H1 (cell line): Measurements from ENCODE around the gene CFAP97D2. TPM values are rescaled to one million over a fixed set of nuclear protein-coding genes. Genes with fewer than 3 reads are reported as not detected.

Experiments used
- CTCF ChIA-PET: fragments of 300-600 bp; sonication (Branson Sonifier 250); formaldehyde crosslinking; loops from one replicate; lab custom pipeline; 2021; ENCODE audit not compliant: partially characterized antibody; lab: Charles Lee
- POLR2A ChIA-PET: fragments of 300-600 bp; sonication (Branson Sonifier 250); formaldehyde crosslinking; loops from one replicate; lab custom pipeline; 2021; ENCODE audit warnings: inconsistent platforms; ENCODE audit not compliant: partially characterized antibody; lab: Charles Lee
- DNase-seq, 2 experiments: peaks; one replicate each; pipeline versions ENCODE4 v3.0.0 to v3.0.0-alpha.2; 2010 to 2022; ENCODE audit warnings: low spot score in 2 of 2, low read depth in 1 of 2, mixed read lengths in 1 of 2
- FAIRE-seq: peaks from 2 replicates; lab custom pipeline; 2011; peaks lifted over from hg19 to GRCh38; lab: Jason Lieb, UNC
- H2AFZ ChIP-seq: 2 replicates; pipeline ENCODE4 v1.8.1; 2012; ENCODE audit warnings: low read length, inconsistent platforms
- H2AK5ac ChIP-seq: 2 replicates; pipeline ENCODE4 v1.6.1; 2013; ENCODE audit warnings: low read depth, low read length
- H2BK120ac ChIP-seq: replicated peaks from 2 replicates; pipeline ENCODE3; 2013; ENCODE audit warnings: low read depth, low read length, inconsistent platforms
- H2BK12ac ChIP-seq: 2 replicates; pipeline ENCODE4 v1.6.1; 2013; ENCODE audit warnings: low read depth, low read length
- H2BK15ac ChIP-seq: 2 replicates; pipeline ENCODE4 v1.6.1; 2013; ENCODE audit warnings: low read length
- H2BK20ac ChIP-seq: 2 replicates; pipeline ENCODE4 v1.6.1; 2013; ENCODE audit warnings: low read length
- H2BK5ac ChIP-seq: 2 replicates; pipeline ENCODE4 v1.6.1; 2013; ENCODE audit warnings: low read depth, low read length
- H3K14ac ChIP-seq: 2 replicates; pipeline ENCODE4 v1.6.1; 2013; ENCODE audit warnings: inconsistent platforms; ENCODE audit not compliant: insufficient read length
- H3K18ac ChIP-seq: 2 replicates; pipeline ENCODE4 v1.6.1; 2013; ENCODE audit warnings: low read length; ENCODE audit errors: extremely low read depth
- H3K23ac ChIP-seq: 2 replicates; pipeline ENCODE4 v1.6.1; 2013; ENCODE audit warnings: inconsistent platforms; ENCODE audit not compliant: insufficient read length
- H3K23me2 ChIP-seq: 2 replicates; pipeline ENCODE4 v1.6.1; 2013; ENCODE audit warnings: low read depth, low read length
- H3K27ac ChIP-seq: 2 replicates; pipeline ENCODE4 v1.6.1; 2011; ENCODE audit warnings: low read depth, low read length, inconsistent platforms
- H3K27me3 ChIP-seq, 4 experiments: replicated peaks in 1 of 4; 1 replicate in 1 of 4; 2 replicates in 3 of 4; pipeline versions ENCODE4 v1.6.1 to v1.8.1; 2011 to 2013; ENCODE audit warnings: low read length in 3 of 4, mild to moderate bottlenecking in 3 of 4, inconsistent platforms in 2 of 4, mixed read lengths in 2 of 4, moderate library complexity in 1 of 4; ENCODE audit not compliant: control insufficient read depth in 3 of 4, insufficient read depth in 3 of 4; ENCODE audit errors: extremely low read depth in 1 of 4
- H3K36me3 ChIP-seq, 4 experiments: 2 replicates each; pipeline versions ENCODE4 v1.6.1 to v1.8.1; 2011 to 2013; ENCODE audit warnings: mild to moderate bottlenecking in 4 of 4, low read length in 3 of 4, moderate library complexity in 2 of 4, control low read depth in 1 of 4, inconsistent platforms in 1 of 4; ENCODE audit not compliant: insufficient read depth in 4 of 4, control insufficient read depth in 2 of 4
- H3K4ac ChIP-seq: replicated peaks from 2 replicates; pipeline ENCODE3; 2013; ENCODE audit warnings: low read length, low read depth, mixed read lengths, inconsistent platforms; ENCODE audit not compliant: insufficient read length
- H3K4me1 ChIP-seq, 4 experiments: replicated peaks in 1 of 4; 1 replicate in 1 of 4; 2 replicates in 3 of 4; pipeline versions ENCODE4 v1.6.1 to v1.8.1; 2011 to 2013; ENCODE audit warnings: low read length in 3 of 4, inconsistent platforms in 2 of 4, mixed read lengths in 1 of 4; ENCODE audit not compliant: insufficient read depth in 4 of 4, control insufficient read depth in 3 of 4
- H3K4me2 ChIP-seq, 2 experiments: 2 replicates each; pipeline versions ENCODE4 v1.6.1 to v1.8.1; 2011 to 2013; ENCODE audit warnings: low read depth in 2 of 2, low read length in 2 of 2, control low read depth in 1 of 2, inconsistent platforms in 1 of 2, mild to moderate bottlenecking in 1 of 2; ENCODE audit not compliant: insufficient read depth in 1 of 2
- H3K4me3 ChIP-seq, 4 experiments: fragments of 200-600, 300-600 bp in 1 of 4; sonication (generic), shearing (Covaris generic), sonication (Bioruptor Twin) in 1 of 4; 2 replicates each; pipeline versions ENCODE4 v1.5.1 to v1.8.1; 2011 to 2016; ENCODE audit warnings: low read length in 4 of 4, low read depth in 3 of 4, control low read depth in 2 of 4, inconsistent platforms in 2 of 4, mild to moderate bottlenecking in 2 of 4, mixed read lengths in 1 of 4, moderate library complexity in 1 of 4; ENCODE audit not compliant: insufficient read depth in 2 of 4; ENCODE audit errors: extremely low read depth in 1 of 4
- H3K56ac ChIP-seq: replicated peaks from 2 replicates; pipeline ENCODE3; 2013; ENCODE audit warnings: low read depth, mild to moderate bottlenecking, mixed read lengths, low read length, inconsistent platforms; ENCODE audit not compliant: insufficient read length
- H3K79me1 ChIP-seq: 2 replicates; pipeline ENCODE4 v1.6.1; 2013; ENCODE audit warnings: low read depth, low read length, control low read depth
- H3K79me2 ChIP-seq, 2 experiments: 2 replicates each; pipeline versions ENCODE4 v1.6.1 to v1.8.1; 2012 to 2013; ENCODE audit warnings: low read length in 2 of 2, mild to moderate bottlenecking in 2 of 2, inconsistent platforms in 1 of 2; ENCODE audit not compliant: insufficient read depth in 2 of 2, control insufficient read depth in 1 of 2
- H3K9ac ChIP-seq, 4 experiments: replicated peaks in 1 of 4; 1 replicate in 1 of 4; 2 replicates in 3 of 4; pipeline versions ENCODE4 v1.6.1 to v1.8.1; 2011 to 2013; ENCODE audit warnings: low read depth in 3 of 4, low read length in 3 of 4, control low read depth in 2 of 4, mild to moderate bottlenecking in 2 of 4, moderate library complexity in 2 of 4, inconsistent platforms in 1 of 4; ENCODE audit errors: extremely low read depth in 1 of 4
- H3K9me3 ChIP-seq, 2 experiments: 2 replicates each; pipeline versions ENCODE4 v1.6.1 to v1.8.1; 2012 to 2013; ENCODE audit warnings: mild to moderate bottlenecking in 2 of 2, moderate library complexity in 2 of 2, control low read depth in 1 of 2, inconsistent platforms in 1 of 2, low read depth in 1 of 2, low read length in 1 of 2, mixed read lengths in 1 of 2; ENCODE audit not compliant: insufficient read depth in 2 of 2
- H4K20me1 ChIP-seq, 2 experiments: replicated peaks in 1 of 2; 2 replicates each; pipeline versions ENCODE3 to v1.8.1; 2011 to 2013; ENCODE audit warnings: inconsistent platforms in 2 of 2, low read length in 2 of 2, mild to moderate bottlenecking in 1 of 2; ENCODE audit not compliant: insufficient read depth in 2 of 2, control insufficient read depth in 1 of 2
- H4K5ac ChIP-seq: 2 replicates; pipeline ENCODE4 v1.6.1; 2013; ENCODE audit warnings: low read length, low read depth, mixed read lengths, inconsistent platforms; ENCODE audit not compliant: insufficient read length
- H4K8ac ChIP-seq: 2 replicates; pipeline ENCODE4 v1.8.0; 2013; ENCODE audit warnings: mild to moderate bottlenecking, moderate library complexity, low read length, inconsistent platforms; ENCODE audit not compliant: insufficient read depth; ENCODE audit errors: extremely low read depth
- H4K91ac ChIP-seq: replicated peaks from 2 replicates; pipeline ENCODE3; 2013; ENCODE audit warnings: low read length, mixed read lengths, inconsistent platforms; ENCODE audit not compliant: insufficient read length
- CBX5 ChIP-seq: fragments of 300-800, 300-1000 bp; sonication (generic); IDR thresholded peaks from 2 replicates; pipeline ENCODE4 v1.7.1; 2016; ENCODE audit warnings: antibody characterized with exemption, low read length, low read depth
- YY1 ChIP-seq: IDR thresholded peaks from 2 replicates; pipeline ENCODE4 v1.6.1; 2011; ENCODE audit warnings: low read depth, mild to moderate bottlenecking, low read length
- WGBS, 2 experiments: shearing (Covaris generic) in 1 of 2; methylation state at CpG; one replicate each; pipeline versions ENCODE4 v1.1.6 to v1.1.7; 2013 to 2015; ENCODE audit warnings: low lambda C conversion rate in 2 of 2, mixed read lengths in 2 of 2, inconsistent platforms in 1 of 2, low coverage in 1 of 2, missing lambda C conversion rate in 1 of 2; ENCODE audit not compliant: insufficient replicate concordance in 2 of 2, insufficient coverage in 1 of 2, insufficient read length in 1 of 2; ENCODE audit errors: extremely low coverage in 1 of 2, missing lambda C conversion rate in 1 of 2; 5-methylcytosine and 5-hydroxymethylcytosine counted together
- polyA plus RNA-seq, 7 experiments: library from polyadenylated mRNA; depleted of rRNA in 3 of 7; stranded (reverse) in 5 of 7; unstranded in 2 of 7; fragments of >200 nt in 5 of 7; fragments of 200-250 nt in 2 of 7; gene quantifications; 1 replicate in 5 of 7; 2 replicates in 1 of 7; 4 replicates in 1 of 7; pipeline versions ENCODE4 v1.2.1 to v1.2.3, GENCODE V29; 2011 to 2013; ENCODE audit warnings: missing spikeins in 2 of 7, mixed read lengths in 2 of 7
- total RNA-seq: library from RNA; stranded (reverse); fragmentation: NEBNext Ultra II Directional; extraction: Animal tissue kit (Norgen Biotek cat#: 25700); gene quantifications from 2 replicates; pipeline ENCODE4 v1.2.1, GENCODE V29; 2021

CFAP97D2 gene
- total and polyA plus RNA-seq, 2 of the 8 experiments (the other 6 are each of a cell fraction or from before 2014, with no cell fraction given): not detected

DNA sequence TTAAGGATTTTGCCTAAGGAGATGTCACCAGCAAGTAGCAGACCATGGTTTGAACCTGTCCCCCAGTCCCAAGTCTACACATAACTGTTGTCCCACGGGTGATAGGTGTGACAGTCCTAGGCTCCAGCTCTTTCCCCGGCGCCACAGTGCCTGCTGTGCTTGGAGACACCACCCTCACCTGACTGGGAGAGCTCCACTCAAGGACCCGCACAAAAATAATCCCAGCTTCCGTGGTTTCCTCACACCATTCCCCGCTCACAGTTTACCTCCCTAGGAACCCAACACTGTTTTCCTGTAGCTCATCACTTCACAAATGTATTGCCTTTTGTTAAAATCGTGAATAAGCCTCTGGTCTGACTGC, 26.8 kb upstream of the CFAP97D2 start:
- no peak for FAIRE-seq
- no peaks in the 10 kb centered on the region for H3K36me3 ChIP-seq
- H4K91ac ChIP-seq: no peak overlapping the region
- no peak overlapping the region for H2BK12ac ChIP-seq
- no peaks in the 10 kb centered on the region; a peak in 1 of 7 replicates for H3K4me1 ChIP-seq
- no peaks in the 10 kb centered on the region for H3K9me3 ChIP-seq
- H3K27ac ChIP-seq: no peak overlapping the region
- H4K8ac ChIP-seq: no peak overlapping the region
- H3K23ac ChIP-seq: no peak overlapping the region
- no peak overlapping the region for H2AFZ ChIP-seq
- 80% methylated on average over 7 of the region's 7 CpGs; no CpG with 5 or more reads in 1 of the 2 experiments for WGBS, 2 experiments
- H2BK120ac ChIP-seq: no peak overlapping the region
- no peak overlapping the region for H3K4ac ChIP-seq
- H2AK5ac ChIP-seq: no peak overlapping the region
- no peak overlapping the region for H2BK5ac ChIP-seq
- no peak overlapping the region for H3K4me3 ChIP-seq
- no peaks in the 10 kb centered on the region for H3K79me1 ChIP-seq
- no peak overlapping the region for H3K9ac ChIP-seq
- no peak for TF ChIP-seq YY1
- no peak for TF ChIP-seq CBX5
- no peak overlapping the region for H3K18ac ChIP-seq
- no peak overlapping the region for H2BK15ac ChIP-seq
- H3K27me3 ChIP-seq: no peaks in the 10 kb centered on the region; a peak in 1 of 7 replicates
- no peak overlapping the region for H2BK20ac ChIP-seq
- H3K4me2 ChIP-seq: no peak overlapping the region
- DNase-seq: no peak
- H3K79me2 ChIP-seq: no peaks in the 10 kb centered on the region
- no peak overlapping the region for H3K56ac ChIP-seq
- no peak overlapping the region for H3K14ac ChIP-seq
- no peaks in the 10 kb centered on the region for H4K20me1 ChIP-seq
- CTCF ChIA-PET: interaction anchor here (1.0 to 1.4 kb wide), 2 partner anchors 9 to 55 kb away, joined by 3 to 4 read pairs; no protein-coding TSS in a partner anchor
- H4K5ac ChIP-seq: no peak overlapping the region
- POLR2A ChIA-PET: no interaction called here
- H3K23me2 ChIP-seq: peaks cover 6% of the 10 kb centered on the region; the same call in 1 of the 2 replicates
